H1 (cell line): ENCODE data around the gene CYP27C1. TPM values are rescaled to one million over a fixed set of nuclear protein-coding genes. Genes with fewer than 3 reads are reported as not detected.

Source experiments
- CHD7 ChIP-seq: fragments of 300-600 bp; sonication (generic); IDR thresholded peaks from 2 replicates; pipeline ENCODE4 v1.7.1; 2012; ENCODE audit warnings: low read length, moderate library complexity, mild to moderate bottlenecking, inconsistent platforms; ENCODE audit not compliant: insufficient replicate concordance
- NRF1 ChIP-seq: IDR thresholded peaks from 2 replicates; pipeline ENCODE4 v1.6.1; 2011; ENCODE audit warnings: mild to moderate bottlenecking, low read depth, low read length, improper control_type of control experiment
- SP2 ChIP-seq: IDR thresholded peaks from 2 replicates; pipeline ENCODE4 v1.6.1; 2012; ENCODE audit warnings: mild to moderate bottlenecking, low read length, inconsistent platforms
- polyA plus RNA-seq, 7 experiments: library from polyadenylated mRNA; depleted of rRNA in 3 of 7; stranded (reverse) in 5 of 7; unstranded in 2 of 7; fragments of >200 nt in 5 of 7; fragments of 200-250 nt in 2 of 7; gene quantifications; 1 replicate in 5 of 7; 2 replicates in 1 of 7; 4 replicates in 1 of 7; pipeline versions ENCODE4 v1.2.1 to v1.2.3, GENCODE V29; 2011 to 2013; ENCODE audit warnings: missing spikeins in 2 of 7, mixed read lengths in 2 of 7
- total RNA-seq: library from RNA; stranded (reverse); fragmentation: NEBNext Ultra II Directional; extraction: Animal tissue kit (Norgen Biotek cat#: 25700); gene quantifications from 2 replicates; pipeline ENCODE4 v1.2.1, GENCODE V29; 2021

Gene CYP27C1
- total and polyA plus RNA-seq, 2 of the 8 experiments (the other 6 are each of a cell fraction or from before 2014, with no cell fraction given): 1.3 to 3.2 TPM

GRCh38 chr2:127194447-127194846 lies 25.7 kb downstream of the CYP27C1 start (continued):
- TF ChIP-seq CHD7 (no peak), SP2 (no peak), NRF1 (no peak)
